GM21723 (cell line): ENCODE results near the gene SLC6A8.

Source experiments
- ATAC-seq: cut with Tn5 transposase; IDR thresholded peaks from one replicate; pipeline ENCODE4 v1.9.1; 2021; ENCODE audit warnings: mild to moderate bottlenecking, moderate library complexity; ENCODE audit not compliant: unreplicated experiment

Gene SLC6A8

GRCh38 chrX:153687121-153688039 is at the start of gene SLC6A8:
SLC6A8 (plus strand) TSS chrX:153687926; CDS start chrX:153688575, 649 bp downstream.
- no peak for ATAC-seq

DNA sequence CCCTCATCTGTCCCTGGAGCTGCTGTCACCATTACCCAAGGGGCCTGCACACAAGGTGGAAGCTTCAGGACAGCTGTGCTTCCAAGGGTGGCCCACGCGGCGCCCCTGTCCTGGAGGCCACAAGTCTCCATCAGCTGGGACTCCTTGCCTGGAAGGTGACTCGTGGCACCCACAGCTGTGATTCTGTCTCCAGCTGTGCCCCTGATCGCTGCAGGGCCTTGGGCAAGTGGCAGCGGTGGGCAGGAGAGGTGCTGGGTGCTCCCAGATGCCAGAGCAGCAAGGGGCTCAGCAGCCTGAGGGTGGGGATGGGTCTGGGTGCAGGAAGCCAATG is 49.7 kb upstream of the SLC6A8 start:
- ATAC-seq, result no peak

GRCh38 chrX:153638436-153639176 is 49.1 kb upstream of the SLC6A8 start:
- no peak for ATAC-seq

- ATAC-seq, result no peak
These were observed 48.3 kb upstream of the SLC6A8 start for GRCh38 chrX:153639177-153640044.

- no peak for ATAC-seq
These were observed 47.6 kb upstream of the SLC6A8 start for GRCh38 chrX:153640045-153640686.

- ATAC-seq, result no peak
These were observed 46.8 kb upstream of the SLC6A8 start for GRCh38 chrX:153640736-153641575.

GRCh38 chrX:153641627-153642026 is 46.1 kb upstream of the SLC6A8 start:
- no peak for ATAC-seq

GRCh38 chrX:153642051-153642654 is 45.6 kb upstream of the SLC6A8 start:
- no peak for ATAC-seq

- ATAC-seq, result no peak
These were observed 44.9 kb upstream of the SLC6A8 start for GRCh38 chrX:153642655-153643430.

GRCh38 chrX:153643431-153644351 is 44.0 kb upstream of the SLC6A8 start:
- no peak for ATAC-seq

- no peak for ATAC-seq
These were observed 43.2 kb upstream of the SLC6A8 start for GRCh38 chrX:153644356-153645125.

- no peak for ATAC-seq
These were observed 42.6 kb upstream of the SLC6A8 start for GRCh38 chrX:153645151-153645550.

DNA sequence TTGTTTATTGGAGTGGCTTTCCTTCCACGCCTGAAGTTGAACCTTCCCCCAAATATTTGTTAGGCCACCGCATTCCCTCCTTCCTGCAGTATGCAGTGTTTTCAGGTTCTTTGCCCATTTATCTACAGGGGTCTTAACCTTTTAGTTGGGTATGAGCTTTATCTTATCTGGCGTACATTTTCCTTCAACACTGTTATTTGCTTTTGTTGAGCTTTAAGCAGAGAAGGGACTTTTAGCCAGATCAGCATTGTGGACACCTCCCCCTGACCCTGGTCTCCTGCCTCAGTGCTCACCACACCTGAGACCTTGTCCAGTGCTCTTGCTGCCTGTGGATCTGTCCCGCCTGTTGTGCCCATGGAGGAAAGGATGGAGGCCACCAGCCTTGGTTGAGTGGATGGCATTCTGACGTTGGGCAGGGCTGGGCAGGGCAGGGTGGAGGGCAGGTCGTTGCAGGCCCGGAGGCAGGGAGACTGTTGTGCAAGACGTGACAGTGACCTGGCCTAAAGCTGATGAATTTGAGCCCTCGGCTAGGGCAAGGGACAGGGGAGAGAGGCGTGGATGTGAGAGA is 41.7 kb upstream of the SLC6A8 start:
- ATAC-seq, result no peak

GRCh38 chrX:153646620-153647373 is 40.9 kb upstream of the SLC6A8 start, which contains the start of gene DUSP9:
DUSP9 (plus strand) TSS chrX:153647203; CDS start chrX:153647954, 751 bp downstream.
- ATAC-seq, result no peak
